A673 (cell line): ENCODE measurements around the gene PRR20D.
"Not testable (repeated sequence)": the region's sequence is repeated elsewhere in the genome, so short reads cannot be mapped to it uniquely, and the experiment has no call there.

Experiments
- CTCF ChIP-seq: fragments of 300-800, 200-600 bp; sonication (generic); conservative IDR thresholded peaks from 2 replicates; pipeline ENCODE4 v1.5.1; 2017; ENCODE audit warnings: low read depth, mild to moderate bottlenecking, antibody characterized with exemption, low read length, moderate library complexity, mixed read lengths
- EZH2 ChIP-seq: fragments of 200-600 bp; sonication (generic); IDR thresholded peaks from 2 replicates; pipeline ENCODE4 v1.6.1; 2017; ENCODE audit warnings: borderline replicate concordance, low read depth, mild to moderate bottlenecking, mixed read lengths, antibody characterized with exemption, low read length; ENCODE audit not compliant: poor library complexity, severe bottlenecking

GRCh38 chr13:57147188-57147587 lies 13.2 kb upstream of the PRR20D start, which contains the start of gene PRR20B:
- TF ChIP-seq CTCF, EZH2: not testable (repeated sequence)
